K562 (cell line): ENCODE results near the gene ZER1. TPM values are rescaled to one million over a fixed set of nuclear protein-coding genes. Genes with fewer than 3 reads are reported as not detected.

Experiments used
- CBFB ChIP-seq: sonication (generic); formaldehyde crosslinking; IDR thresholded peaks from 2 replicates; pipeline ENCODE4 v1.4.0; 2020; ENCODE audit warnings: mild to moderate bottlenecking, missing genetic modification reagents
- ELF1 ChIP-seq: fragments of 200-800 bp; sonication (Bioruptor generic); IDR thresholded peaks from 2 replicates; pipeline ENCODE4 v1.6.1; 2016; ENCODE audit warnings: missing genetic modification characterization, missing compliant biosample characterization
- IRF2 ChIP-seq: sonication (generic); formaldehyde crosslinking; IDR thresholded peaks from 2 replicates; pipeline ENCODE4 v1.8.1; 2022; ENCODE audit warnings: mild to moderate bottlenecking, missing genetic modification reagents
- NFIC ChIP-seq: fragments of 450-650 bp; IDR thresholded peaks from 2 replicates; pipeline ENCODE4 v1.6.1; 2017; ENCODE audit warnings: mild to moderate bottlenecking, inconsistent platforms
- ZBTB12 ChIP-seq: fragments of 250-450 bp; sonication (Bioruptor Pico); IDR thresholded peaks from 2 replicates; pipeline ENCODE4 v1.4.0; 2020
- polyA plus RNA-seq, 8 experiments: library from polyadenylated mRNA; depleted of rRNA in 4 of 8; stranded (reverse) in 5 of 8; unstranded in 3 of 8; fragments of >200 nt; fragmentation: Nextera tagmentation in 2 of 8; fragmentation: Illumina TruSeq in 1 of 8; extraction: Ambion mirVana in 2 of 8; extraction: Trizol in 1 of 8; gene quantifications; 2 replicates each; pipeline versions ENCODE4 v1.2.1 to v1.2.3, GENCODE V29; 2011 to 2014; ENCODE audit warnings: inconsistent platforms in 1 of 8, missing spikeins in 1 of 8
- total RNA-seq, 7 experiments: library from RNA; depleted of rRNA in 6 of 7; stranded (reverse); fragments of >200 nt in 6 of 7; fragmentation: Illumina TruSeq in 2 of 7; extraction: Trizol in 2 of 7; gene quantifications; 2 replicates each; pipeline versions ENCODE4 v1.2.1 to v1.2.3, GENCODE V29; 2011 to 2021; ENCODE audit warnings: low replicate concordance in 1 of 7
- TF ChIP-seq, protein P1 (sequence below): IDR thresholded peaks from 2 replicates; pipeline ENCODE4 v1.6.1; 2016; ENCODE audit warnings: missing genetic modification characterization, missing compliant biosample characterization
- TF ChIP-seq, protein P2 (sequence below): fragments of 250-450 bp; sonication (Bioruptor Pico); IDR thresholded peaks from 2 replicates; pipeline ENCODE4 v1.8.0; 2021; ENCODE audit warnings: borderline replicate concordance, mild to moderate bottlenecking, moderate library complexity; ENCODE audit not compliant: poor library complexity, severe bottlenecking

ZER1 gene
- total and polyA plus RNA-seq, 9 of the 15 experiments (the other 6 are each of a cell fraction or from before 2014, with no cell fraction given): 0.07 to 10.7 (median 6.2) TPM

DNA sequence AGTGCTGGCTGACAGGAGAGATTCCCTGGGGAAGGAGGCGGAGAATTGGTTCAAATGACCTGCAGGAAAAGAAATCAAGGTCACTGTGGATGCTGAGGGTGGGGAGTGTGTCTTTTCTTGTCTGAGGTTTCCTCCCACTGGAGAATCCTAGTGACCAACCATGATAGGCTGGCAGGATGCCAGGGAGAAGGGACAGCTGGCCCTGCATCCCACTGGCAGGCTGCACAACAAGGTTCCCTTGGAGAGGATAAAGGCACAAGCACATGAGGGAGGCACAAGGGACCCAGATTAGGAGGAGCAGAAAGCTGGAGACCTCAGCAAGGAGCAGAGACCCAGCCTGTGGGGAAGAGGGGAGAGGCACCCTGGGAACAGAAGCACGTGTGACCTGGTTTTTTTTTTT, 36.4 kb downstream of the ZER1 start (continued):
- TF ChIP-seq, protein P1, sequence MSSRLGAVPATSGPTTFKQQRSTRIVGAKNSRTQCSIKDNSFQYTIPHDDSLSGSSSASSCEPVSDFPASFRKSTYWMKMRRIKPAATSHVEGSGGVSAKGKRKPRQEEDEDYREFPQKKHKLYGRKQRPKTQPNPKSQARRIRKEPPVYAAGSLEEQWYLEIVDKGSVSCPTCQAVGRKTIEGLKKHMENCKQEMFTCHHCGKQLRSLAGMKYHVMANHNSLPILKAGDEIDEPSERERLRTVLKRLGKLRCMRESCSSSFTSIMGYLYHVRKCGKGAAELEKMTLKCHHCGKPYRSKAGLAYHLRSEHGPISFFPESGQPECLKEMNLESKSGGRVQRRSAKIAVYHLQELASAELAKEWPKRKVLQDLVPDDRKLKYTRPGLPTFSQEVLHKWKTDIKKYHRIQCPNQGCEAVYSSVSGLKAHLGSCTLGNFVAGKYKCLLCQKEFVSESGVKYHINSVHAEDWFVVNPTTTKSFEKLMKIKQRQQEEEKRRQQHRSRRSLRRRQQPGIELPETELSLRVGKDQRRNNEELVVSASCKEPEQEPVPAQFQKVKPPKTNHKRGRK (tag): no peak
- peak; percentile 89 for TF ChIP-seq NFIC
- no peak for TF ChIP-seq CBFB
- TF ChIP-seq, protein P2, sequence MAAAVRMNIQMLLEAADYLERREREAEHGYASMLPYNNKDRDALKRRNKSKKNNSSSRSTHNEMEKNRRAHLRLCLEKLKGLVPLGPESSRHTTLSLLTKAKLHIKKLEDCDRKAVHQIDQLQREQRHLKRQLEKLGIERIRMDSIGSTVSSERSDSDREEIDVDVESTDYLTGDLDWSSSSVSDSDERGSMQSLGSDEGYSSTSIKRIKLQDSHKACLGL (CRISPR knock-in tag): no peak
- no peak for TF ChIP-seq ELF1 (tag)
- TF ChIP-seq IRF2: no peak
- no peak for TF ChIP-seq ZBTB12 (CRISPR knock-in tag)
